Fibroblast of lung (primary cell): ENCODE measurements around the gene IKZF3. TPM values are rescaled to one million over a fixed set of nuclear protein-coding genes. Genes with fewer than 3 reads are reported as not detected.
A peak's percentile ranks its signal among the peaks of the same experiment; 100 is the strongest.

Experiments
- DNase-seq, 2 donors: peaks; one replicate each; pipeline versions ENCODE4 v3.0.0 to v3.0.0-alpha.2; 2010; ENCODE audit warnings: low read depth in 2 of 2
- H2AFZ ChIP-seq: 2 replicates; pipeline ENCODE4 v1.5.1; 2012; ENCODE audit warnings: low read length, control low read depth, inconsistent platforms
- H3K27ac ChIP-seq: 2 replicates; pipeline ENCODE4 v1.5.1; 2011; ENCODE audit warnings: low read length, control low read depth; ENCODE audit not compliant: insufficient read depth
- H3K27me3 ChIP-seq: 2 replicates; pipeline ENCODE4 v1.5.1; 2011; ENCODE audit warnings: mild to moderate bottlenecking, low read length; ENCODE audit not compliant: control insufficient read depth, insufficient read depth
- H3K36me3 ChIP-seq: 2 replicates; pipeline ENCODE4 v1.5.1; 2011; ENCODE audit warnings: low read length; ENCODE audit not compliant: control insufficient read depth, insufficient read depth
- H3K4me1 ChIP-seq: 2 replicates; pipeline ENCODE4 v1.5.1; 2011; ENCODE audit warnings: low read length; ENCODE audit not compliant: control insufficient read depth, insufficient read depth; ENCODE audit errors: extremely low read depth
- H3K4me2 ChIP-seq: 2 replicates; pipeline ENCODE4 v1.5.1; 2011; ENCODE audit warnings: low read length, control low read depth; ENCODE audit not compliant: insufficient read depth; ENCODE audit errors: extremely low read depth
- H3K4me3 ChIP-seq, 4 experiments: fragments of 200-600 bp in 1 of 4; sonication (generic) in 1 of 4; replicated peaks in 1 of 4; 2 replicates each; pipeline ENCODE4 v1.5.1; 2011 to 2016; ENCODE audit warnings: low read length in 4 of 4, low read depth in 3 of 4, mild to moderate bottlenecking in 3 of 4, control low read depth in 2 of 4, inconsistent platforms in 1 of 4, mixed read lengths in 1 of 4; ENCODE audit not compliant: insufficient read depth in 1 of 4; ENCODE audit errors: control extremely low read depth in 1 of 4
- H3K79me2 ChIP-seq: 2 replicates; pipeline ENCODE4 v1.5.1; 2012; ENCODE audit warnings: mild to moderate bottlenecking, low read length, inconsistent platforms; ENCODE audit not compliant: control insufficient read depth, insufficient read depth
- H3K9ac ChIP-seq: 2 replicates; pipeline ENCODE4 v1.5.1; 2011; ENCODE audit warnings: mild to moderate bottlenecking, low read length, control low read depth; ENCODE audit not compliant: insufficient read depth
- H3K9me3 ChIP-seq: 2 replicates; pipeline ENCODE4 v1.5.1; 2012; ENCODE audit warnings: low read depth, low read length; ENCODE audit not compliant: control insufficient read depth, insufficient read depth
- H4K20me1 ChIP-seq: 2 replicates; pipeline ENCODE4 v1.5.1; 2011; ENCODE audit warnings: low read length; ENCODE audit not compliant: control insufficient read depth, insufficient read depth; ENCODE audit errors: extremely low read depth
- CTCF ChIP-seq, 2 donors: IDR thresholded peaks in 1 of 2; conservative IDR thresholded peaks in 1 of 2; 1 replicate in 1 of 2; 2 replicates in 1 of 2; pipeline ENCODE4 v1.5.1; 2011 to 2012; ENCODE audit warnings: low read length in 2 of 2, control low read depth in 1 of 2, inconsistent platforms in 1 of 2, low read depth in 1 of 2, mild to moderate bottlenecking in 1 of 2
- EZH2 ChIP-seq: IDR thresholded peaks from 2 replicates; pipeline ENCODE4 v1.5.1; 2012; ENCODE audit warnings: low read length, control low read depth, mild to moderate bottlenecking; ENCODE audit errors: missing control alignments
- polyA plus RNA-seq, 2 donors: library from polyadenylated mRNA; depleted of rRNA in 1 of 2; stranded (reverse) in 1 of 2; unstranded in 1 of 2; fragments of >200 nt; gene quantifications; 2 replicates each; pipeline ENCODE4 v1.2.1, GENCODE V29; 2011 to 2012; ENCODE audit warnings: missing spikeins in 1 of 2
- total RNA-seq: library from RNA; depleted of rRNA; stranded (reverse); fragments of >200 nt; gene quantifications from 2 replicates; pipeline ENCODE4 v1.2.1, GENCODE V29; 2014

Gene IKZF3
- total and polyA plus RNA-seq, 2 donors (not counting 1 experiment from before 2014, with no cell fraction given) = not detected

GRCh38 chr17:39761861-39762496 is 102.1 kb downstream of the IKZF3 start:
- Histone ChIP-seq H3K4me3 (no peak overlapping the region), H3K4me2 (no peak overlapping the region), H3K4me1 (peaks cover 2% of the 10 kb centered on the region), H3K9ac (no peak overlapping the region), H3K36me3 (no peaks in the 10 kb centered on the region), H3K9me3 (no peaks in the 10 kb centered on the region), H2AFZ (no peak overlapping the region), H3K27ac (no peak overlapping the region), H3K27me3 (peaks cover 7% of the 10 kb centered on the region), H3K79me2 (no peaks in the 10 kb centered on the region), H4K20me1 (no peaks in the 10 kb centered on the region)
- no peak for DNase-seq
- TF ChIP-seq EZH2 = no peak
- TF ChIP-seq CTCF (conservative IDR thresholded peaks at IDR 0.05 in 1 of 2, IDR thresholded peaks at IDR 0.05 in 1 of 2; ENCODE audit: low read depth in 1 of 2, low read length in 2 of 2) = no peak

- H3K36me3 ChIP-seq = no peaks in the 10 kb centered on the region
- no peaks in the 10 kb centered on the region for H3K9me3 ChIP-seq
- H2AFZ ChIP-seq = no peak overlapping the region
- no peaks in the 10 kb centered on the region for H4K20me1 ChIP-seq
- no peak for TF ChIP-seq EZH2
- TF ChIP-seq CTCF (conservative IDR thresholded peaks at IDR 0.05 in 1 of 2, IDR thresholded peaks at IDR 0.05 in 1 of 2; ENCODE audit: low read depth in 1 of 2, low read length in 2 of 2) = no peak
- H3K27ac ChIP-seq = no peak overlapping the region
- no peaks in the 10 kb centered on the region for H3K79me2 ChIP-seq
- H3K4me2 ChIP-seq = no peak overlapping the region
- H3K4me1 ChIP-seq = peaks cover 4% of the 10 kb centered on the region
- no peak overlapping the region for H3K4me3 ChIP-seq
- H3K27me3 ChIP-seq = peaks cover 5% of the 10 kb centered on the region
- no peak for DNase-seq
- H3K9ac ChIP-seq = no peak overlapping the region
These were observed 104.9 kb downstream of the IKZF3 start for GRCh38 chr17:39759204-39759603.

GRCh38 chr17:39757931-39758873 is 105.9 kb downstream of the IKZF3 start:
- DNase-seq = peak in 1 of 2 donors; percentile 88
- TF ChIP-seq EZH2 (no peak), CTCF (conservative IDR thresholded peaks at IDR 0.05 in 1 of 2, IDR thresholded peaks at IDR 0.05 in 1 of 2; ENCODE audit: low read depth in 1 of 2, low read length in 2 of 2) (no peak)
- Histone ChIP-seq H3K9me3 (no peaks in the 10 kb centered on the region), H3K27ac (no peak overlapping the region), H3K27me3 (peaks cover 5% of the 10 kb centered on the region), H4K20me1 (no peaks in the 10 kb centered on the region), H3K36me3 (no peaks in the 10 kb centered on the region), H3K4me2 (no peak overlapping the region), H3K4me3 (no peak overlapping the region), H2AFZ (no peak overlapping the region), H3K4me1 (peaks cover 4% of the 10 kb centered on the region), H3K9ac (no peak overlapping the region), H3K79me2 (no peaks in the 10 kb centered on the region)
